Activated naive CD4-positive, alpha-beta T cell treated with Interleukin-2 at 50 U/mL for 16 hours (primary cell): Measurements from ENCODE around the gene SETBP1.

ENCODE experiments used
- DNase-seq: peaks from one replicate; pipeline ENCODE4 v3.0.0-alpha.2; 2020

SETBP1 gene

DNA sequence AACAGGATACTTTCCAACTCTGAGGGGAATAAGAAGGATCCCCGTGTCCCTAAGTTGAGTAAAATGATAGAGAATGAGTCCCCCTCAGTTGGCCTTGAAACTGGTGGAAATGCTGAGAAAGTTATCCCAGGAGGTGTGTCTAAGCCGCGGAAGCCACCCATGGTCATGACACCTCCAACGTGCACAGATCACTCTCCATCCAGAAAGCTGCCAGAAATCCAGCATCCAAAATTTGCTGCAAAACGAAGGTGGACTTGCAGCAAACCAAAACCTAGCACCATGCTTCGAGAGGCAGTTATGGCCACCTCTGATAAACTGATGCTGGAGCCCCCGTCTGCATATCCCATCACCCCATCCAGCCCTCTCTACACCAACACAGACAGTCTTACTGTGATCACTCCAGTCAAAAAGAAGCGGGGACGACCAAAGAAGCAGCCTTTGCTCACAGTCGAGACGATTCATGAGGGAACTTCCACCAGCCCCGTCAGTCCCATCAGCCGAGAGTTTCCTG is 270.1 kb downstream of the SETBP1 start:
- no peak for DNase-seq

DNA sequence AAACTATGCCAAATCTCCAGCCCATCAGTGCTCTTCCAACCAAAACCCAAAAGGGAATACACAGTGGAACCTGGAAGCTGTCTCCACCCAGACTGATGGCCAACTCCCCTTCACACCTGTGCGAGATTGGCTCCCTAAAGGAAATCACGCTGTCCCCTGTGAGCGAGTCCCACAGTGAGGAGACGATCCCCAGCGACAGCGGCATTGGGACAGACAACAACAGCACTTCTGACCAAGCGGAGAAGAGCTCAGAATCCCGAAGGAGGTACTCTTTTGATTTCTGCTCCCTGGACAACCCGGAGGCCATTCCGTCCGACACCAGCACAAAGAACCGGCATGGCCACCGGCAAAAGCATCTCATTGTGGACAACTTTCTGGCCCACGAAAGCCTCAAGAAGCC is 271.1 kb downstream of the SETBP1 start:
- no peak for DNase-seq

DNA sequence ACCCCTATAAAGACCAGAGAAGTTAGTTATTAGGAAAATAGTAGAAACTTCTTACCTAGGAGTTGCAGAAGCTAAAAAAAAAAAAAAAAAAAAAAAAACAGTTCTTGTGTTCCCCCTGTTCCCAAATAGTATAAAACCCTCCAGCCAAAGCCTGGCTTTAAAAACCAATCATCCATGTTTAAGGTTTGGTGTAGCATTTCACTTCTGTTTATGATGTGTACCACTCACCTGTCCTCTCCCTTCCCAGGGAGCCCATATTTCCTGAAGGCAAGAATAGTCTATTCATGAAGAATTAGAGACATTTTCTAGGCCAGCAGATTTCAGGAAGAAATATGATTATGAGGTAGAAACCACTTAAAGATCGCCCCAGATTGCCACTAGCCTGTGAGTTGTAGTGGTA is 273.6 kb downstream of the SETBP1 start:
- DNase-seq: no peak

DNA sequence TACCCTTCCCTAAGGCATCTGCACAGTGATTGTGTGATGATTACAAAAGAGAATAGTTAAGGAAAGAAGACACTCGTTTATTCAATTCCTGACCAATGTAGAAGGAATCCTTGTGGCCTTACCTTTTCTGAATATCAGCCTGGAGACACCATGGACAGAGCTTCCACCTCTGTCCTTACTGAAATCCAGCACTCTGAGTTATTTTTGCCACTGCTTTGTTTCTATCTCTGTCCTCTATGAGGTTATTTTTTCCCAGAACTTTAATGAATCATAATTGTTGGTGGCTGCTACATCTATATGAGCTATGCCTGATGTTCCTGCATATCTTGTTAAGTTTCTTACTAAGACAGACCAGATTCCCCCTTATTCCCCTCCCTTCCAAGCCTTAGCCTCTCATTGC is 275.1 kb downstream of the SETBP1 start:
- no peak for DNase-seq

DNA sequence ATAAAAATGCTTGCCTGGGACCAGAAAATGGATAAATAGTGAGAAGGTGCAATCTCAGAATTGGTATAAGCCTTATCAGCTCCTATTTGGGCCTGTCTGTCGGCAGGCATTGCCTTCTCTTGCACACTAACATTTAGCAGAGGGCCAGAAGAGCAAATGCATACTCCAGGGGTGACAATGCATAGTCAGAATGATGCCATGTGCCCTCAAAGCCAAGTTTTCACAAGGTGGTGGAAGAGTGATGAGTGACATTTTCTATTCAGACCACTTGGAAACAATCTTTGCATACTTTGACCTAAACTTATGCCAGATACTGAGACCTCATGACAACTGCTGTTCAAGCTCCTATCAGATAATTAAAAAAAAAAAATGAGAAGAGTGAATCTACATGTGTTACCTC is 276.3 kb downstream of the SETBP1 start:
- no peak for DNase-seq

DNA sequence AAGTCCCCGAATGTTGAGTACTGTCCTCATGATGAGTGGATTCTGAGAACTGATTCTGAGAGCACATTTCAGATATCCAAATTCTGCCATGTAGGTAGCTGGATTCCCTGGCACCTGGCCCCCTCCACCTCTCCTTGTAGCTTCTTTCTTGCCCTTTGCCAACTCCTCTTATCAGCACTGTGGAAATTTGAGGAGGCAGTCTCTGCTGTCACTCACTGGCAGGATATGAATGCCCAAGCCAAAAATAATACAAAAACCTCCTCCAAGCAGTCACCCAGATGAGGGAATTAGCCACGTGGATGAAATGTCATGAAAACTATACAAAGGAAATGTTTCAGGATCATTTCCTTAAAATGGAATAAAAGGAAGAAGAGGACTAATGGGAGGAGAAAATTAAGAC is 276.8 kb downstream of the SETBP1 start:
- no peak for DNase-seq

DNA sequence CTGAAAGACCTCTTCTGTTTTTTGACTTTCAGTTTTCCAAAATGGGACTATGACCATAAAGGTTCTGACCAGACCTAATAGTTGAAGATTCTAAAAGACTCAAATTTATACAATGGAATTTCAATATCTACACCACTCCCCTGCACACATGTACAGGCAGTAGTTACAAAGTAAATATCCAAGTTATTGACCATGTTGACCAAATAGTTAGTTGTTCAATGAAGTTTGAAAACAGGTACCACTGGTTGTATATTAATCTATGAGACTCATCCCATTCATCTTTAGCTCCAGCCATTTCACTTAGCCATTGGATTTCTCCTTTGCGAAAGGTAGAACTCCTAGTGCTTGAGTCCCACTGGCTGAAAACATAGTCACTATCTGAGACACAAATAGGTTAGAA is 277.4 kb downstream of the SETBP1 start:
- DNase-seq: no peak

DNA sequence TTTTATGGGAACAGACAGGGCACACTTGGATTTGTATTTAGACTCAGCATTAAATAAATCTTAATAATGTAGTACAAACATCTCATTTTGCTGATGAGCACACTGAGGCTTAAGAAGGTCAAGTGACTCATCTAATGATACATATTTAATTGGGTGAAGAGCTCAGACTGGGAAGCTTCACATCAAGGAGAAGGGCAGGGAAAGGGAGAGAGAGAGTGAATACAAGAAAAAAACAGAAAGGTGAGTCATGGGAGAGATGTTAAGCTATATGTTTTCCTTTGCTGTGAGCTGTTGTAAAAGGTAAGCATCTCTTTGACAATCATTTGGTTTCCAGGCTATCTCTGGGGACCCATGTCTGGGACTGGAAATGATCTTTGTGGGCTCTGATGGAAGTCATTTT is 277.8 kb downstream of the SETBP1 start:
- no peak for DNase-seq

DNA sequence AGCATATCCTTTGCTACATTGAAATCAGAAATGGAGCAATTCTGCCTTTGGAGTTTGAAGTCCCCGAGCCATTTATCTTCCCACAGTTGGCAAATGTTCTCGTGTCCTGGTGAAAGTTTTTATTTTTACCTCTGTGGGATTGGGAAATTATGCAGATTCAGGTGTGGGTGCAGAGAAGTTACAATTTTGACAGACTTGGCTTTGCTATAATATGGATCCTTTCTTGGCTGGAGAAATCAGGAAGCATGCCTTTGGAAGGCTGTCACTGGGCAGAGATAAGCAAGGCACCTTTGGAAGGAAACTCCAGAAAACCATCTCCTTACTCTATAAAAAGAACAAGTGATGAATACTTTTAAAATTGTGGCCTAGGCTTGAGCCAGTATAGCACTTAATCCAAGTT is 278.3 kb downstream of the SETBP1 start:
- no peak for DNase-seq

DNA sequence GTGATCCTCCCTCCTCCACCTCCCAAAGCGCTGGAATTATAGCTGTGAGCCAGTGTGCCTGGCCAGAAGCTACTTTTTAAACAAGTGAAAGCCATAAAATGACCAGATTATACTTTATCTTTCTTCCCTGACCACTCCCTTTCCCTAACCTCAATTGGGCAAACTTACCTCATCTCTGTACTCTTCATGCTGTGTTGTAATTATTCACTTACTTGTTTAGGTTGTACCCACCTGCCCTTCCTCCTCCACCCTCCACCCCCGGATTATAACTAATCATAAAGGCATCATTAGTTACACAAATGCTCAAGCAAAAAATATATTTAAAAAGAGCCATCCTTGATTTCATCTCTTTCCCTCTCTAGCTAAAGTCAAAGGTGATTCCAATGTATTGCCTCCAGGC is 279.9 kb downstream of the SETBP1 start:
- no peak for DNase-seq

DNA sequence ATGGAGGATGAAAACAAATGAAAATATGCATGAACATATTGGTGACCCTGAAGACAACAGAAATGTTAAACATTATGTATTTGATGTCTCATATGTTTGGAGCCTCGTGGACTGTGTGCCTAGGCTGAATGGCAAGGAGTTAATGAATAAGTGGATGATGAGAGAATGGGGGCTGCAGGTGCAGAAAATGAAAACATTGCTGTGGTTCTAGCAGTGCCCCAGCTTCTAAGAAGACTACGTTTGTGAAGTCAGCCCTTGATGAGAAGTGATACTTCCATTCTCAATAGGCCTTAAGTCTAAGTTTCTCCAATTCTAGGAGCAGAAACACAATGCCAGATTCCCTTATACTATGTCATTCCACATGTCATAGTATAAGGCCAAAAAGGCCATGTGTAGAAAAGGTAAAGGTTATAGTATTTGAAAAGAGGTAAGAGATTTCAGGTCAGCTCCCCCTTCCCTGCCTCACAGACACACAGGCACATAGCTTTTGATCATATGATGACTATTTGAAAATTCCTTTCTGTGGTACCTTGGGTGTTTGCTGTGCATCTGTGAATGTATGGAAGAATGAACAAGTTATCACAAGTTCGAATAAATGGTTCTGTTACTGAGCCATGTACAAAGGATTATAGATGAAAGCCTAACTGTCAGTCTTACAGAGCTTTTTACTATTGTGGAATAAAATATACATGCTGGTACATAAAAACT is 280.8 kb downstream of the SETBP1 start:
- DNase-seq: no peak

DNA sequence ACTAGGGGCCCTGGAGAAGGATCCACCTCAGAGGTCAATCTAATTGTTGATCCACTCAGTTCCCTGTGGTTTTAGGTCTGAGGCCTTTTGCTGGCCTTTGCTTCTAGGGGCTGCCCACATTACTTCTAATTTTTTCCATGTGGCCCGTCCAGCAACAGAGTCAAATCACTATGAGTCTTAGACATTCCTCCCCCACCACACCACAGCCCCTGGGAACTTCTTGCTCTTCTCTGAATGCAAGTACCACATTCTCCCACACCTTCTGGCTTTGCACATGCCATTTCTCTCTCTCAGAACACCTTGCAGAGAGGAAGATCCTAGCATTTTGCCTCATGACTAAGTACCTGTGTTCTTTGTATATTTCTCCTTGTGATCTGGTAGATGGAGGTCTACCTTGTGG is 286.9 kb downstream of the SETBP1 start:
- DNase-seq: no peak

DNA sequence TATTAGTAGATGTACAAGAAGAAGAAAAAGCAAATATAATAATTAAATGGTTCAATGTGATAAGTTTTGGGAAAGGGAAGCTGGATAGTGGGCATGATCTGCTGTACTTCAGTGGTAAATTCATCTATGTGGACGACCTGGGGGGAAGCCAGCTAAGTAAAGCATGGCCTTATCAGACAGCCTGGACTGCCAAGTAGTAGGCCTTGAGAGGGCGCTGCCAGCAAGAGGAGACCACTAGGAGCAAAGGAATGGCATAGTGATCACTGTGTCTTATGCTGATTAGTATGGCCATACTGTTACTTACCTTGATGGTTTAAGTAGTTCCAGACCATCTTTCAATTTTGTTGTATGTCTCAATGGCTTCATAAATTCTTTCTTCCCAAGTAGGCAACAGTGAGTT is 287.6 kb downstream of the SETBP1 start:
- no peak for DNase-seq

DNA sequence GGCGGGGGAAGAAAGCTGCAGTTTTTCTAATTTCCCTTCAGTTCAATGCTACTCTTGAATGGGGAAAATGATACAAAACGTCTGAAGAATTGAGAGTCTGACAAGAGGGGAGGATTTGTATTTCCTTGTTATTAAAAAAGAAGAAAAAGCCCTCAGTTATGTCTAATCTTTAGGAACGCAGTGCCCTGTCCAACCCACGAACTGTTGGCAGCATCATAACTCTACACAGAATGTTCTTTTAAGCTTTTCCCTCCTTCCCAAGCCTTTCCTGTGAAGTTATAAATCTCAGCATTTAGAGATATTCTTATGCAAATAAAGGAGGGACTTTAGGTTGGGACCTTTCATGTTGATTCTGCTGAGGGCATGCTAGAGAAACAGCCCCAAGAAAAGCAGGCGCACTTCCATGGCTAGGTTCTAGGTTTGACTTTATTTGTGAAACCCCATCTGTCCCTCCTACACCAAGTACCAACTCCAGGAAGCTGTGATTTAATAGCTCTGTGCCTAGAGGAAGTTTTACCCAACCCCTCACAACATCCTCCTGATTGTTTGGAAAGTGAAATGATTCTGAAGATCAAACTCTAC is 288.6 kb downstream of the SETBP1 start:
- no peak for DNase-seq

DNA sequence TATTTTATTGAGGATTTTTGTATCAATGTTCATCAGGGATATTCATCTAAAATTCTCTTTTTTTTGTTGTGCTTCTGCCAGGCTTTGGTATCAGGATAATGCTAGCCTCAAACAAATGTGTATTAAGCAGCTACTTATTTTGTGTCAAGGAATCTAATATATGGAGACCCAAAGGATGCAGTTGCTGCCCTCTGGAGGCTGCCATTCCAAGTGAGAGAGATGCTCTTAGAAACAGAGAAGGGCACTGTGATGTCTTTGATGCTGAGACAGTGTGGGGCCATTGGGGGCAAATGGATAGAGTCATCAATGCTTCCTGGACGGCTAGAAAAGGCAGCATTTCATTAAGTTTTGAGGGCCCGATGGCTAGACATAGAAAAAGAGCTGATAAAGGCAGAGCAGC is 292.6 kb downstream of the SETBP1 start:
- peak; percentile 7 for DNase-seq

DNA sequence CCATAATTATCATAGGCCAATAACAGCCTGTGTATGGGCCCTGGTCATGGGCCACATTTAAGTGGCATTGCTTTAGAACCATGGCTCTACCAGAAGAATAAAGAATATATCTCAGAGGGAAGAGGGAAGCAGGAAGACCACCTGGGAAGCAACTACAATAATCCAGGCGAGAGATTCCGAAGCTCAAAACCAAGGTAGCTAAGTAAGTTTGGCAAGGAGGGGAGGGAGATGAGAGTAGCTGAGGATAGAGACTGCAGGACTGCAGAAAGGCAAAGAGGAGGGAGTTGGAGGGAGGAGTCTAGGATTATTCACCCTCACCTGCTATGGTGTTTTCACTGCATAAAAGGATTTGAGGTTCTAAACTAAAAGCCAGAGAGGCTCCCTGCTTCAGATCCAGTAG is 293.5 kb downstream of the SETBP1 start:
- no peak for DNase-seq

DNA sequence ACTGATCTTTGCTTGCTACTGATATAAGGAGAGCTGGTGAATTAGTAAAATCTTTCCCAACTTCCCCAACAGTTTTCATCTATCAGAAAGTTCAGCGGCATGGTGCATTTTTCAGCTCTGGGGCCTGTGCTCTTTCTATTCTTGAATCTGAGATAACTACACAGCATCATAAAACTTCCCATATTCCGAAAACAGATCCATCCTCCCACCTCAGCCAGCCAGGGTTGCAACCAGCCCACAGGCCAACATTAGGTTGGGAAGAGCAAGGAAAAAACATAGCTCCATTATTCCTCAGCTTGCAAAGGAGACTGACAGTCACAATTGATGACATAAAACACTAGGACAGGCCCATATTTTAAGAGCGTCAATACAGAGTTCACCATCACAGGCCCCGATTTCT is 297.2 kb downstream of the SETBP1 start:
- DNase-seq: no peak

DNA sequence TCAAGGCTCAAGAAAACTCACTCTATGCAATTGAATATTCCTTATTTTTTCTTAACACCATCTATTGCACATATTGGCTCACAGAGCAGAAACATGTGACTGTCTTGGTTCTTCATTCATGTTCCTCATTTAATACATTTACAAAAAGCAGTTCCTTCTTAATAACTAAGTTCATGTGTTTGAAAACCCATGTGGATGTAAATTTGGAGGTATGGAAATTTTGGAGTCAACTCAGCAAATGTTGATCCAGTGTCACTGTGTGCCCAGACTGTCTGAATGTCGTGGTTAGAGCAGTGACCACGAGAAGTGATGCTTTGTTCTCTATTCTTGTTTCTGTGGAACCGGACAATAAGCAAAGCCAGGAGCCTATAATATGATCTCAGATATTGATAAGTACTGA is 299.1 kb downstream of the SETBP1 start:
- DNase-seq: no peak

DNA sequence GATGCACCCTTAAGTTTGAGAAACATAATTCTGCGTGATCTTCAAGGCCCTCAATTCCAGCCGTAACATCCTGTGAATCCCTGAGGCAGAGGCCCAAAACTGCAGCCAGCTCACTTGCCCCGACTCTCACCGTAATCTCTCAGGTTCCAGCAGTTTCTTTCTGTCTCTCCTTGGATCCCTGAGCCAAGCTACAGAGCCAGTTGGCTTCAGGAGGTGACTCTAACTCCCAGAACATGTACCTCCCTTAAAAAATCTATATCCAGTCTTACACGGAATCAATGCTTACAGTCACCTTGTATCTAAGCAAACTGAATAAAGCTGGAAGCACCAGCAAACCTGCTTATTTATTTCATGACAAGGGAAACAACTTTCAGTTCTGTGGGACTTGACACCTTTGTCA is 300.4 kb downstream of the SETBP1 start:
- no peak for DNase-seq

DNA sequence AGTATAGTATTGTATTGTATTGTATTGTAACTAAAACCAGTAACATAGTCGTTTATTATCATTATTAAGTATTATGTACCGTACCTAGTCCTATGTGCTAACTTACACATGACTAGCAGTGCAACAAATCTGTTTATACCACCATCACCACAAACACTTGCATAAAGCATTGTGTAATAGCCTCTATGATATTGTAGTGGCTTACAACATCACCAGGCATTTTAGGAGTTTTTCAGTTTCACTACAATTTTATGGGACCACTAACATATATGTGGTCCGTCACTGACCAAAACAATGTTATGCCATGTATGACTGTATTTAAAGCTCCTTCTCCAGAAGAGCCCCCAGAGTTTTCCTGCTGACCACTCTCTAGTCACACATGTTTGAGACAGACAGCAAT is 306.2 kb downstream of the SETBP1 start:
- DNase-seq: no peak

DNA sequence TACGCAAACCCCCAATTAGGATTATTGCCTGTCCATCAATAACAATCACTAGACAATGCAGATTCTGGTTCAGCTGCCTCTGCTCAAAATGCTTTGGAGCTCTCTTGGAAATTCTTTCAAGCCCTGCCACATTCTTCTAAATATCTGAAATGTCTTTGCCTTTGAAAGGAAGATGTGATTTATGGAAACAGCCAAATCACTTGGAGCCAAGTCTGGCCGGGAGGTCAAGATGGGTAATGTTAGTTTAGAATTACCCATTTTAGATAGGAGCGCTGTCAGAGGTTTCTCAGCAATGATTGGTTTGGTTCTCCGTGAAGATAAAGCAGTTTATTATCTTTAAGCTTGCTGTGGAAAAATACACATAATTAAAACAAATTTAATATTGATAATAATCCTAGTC is 306.7 kb downstream of the SETBP1 start:
- no peak for DNase-seq

DNA sequence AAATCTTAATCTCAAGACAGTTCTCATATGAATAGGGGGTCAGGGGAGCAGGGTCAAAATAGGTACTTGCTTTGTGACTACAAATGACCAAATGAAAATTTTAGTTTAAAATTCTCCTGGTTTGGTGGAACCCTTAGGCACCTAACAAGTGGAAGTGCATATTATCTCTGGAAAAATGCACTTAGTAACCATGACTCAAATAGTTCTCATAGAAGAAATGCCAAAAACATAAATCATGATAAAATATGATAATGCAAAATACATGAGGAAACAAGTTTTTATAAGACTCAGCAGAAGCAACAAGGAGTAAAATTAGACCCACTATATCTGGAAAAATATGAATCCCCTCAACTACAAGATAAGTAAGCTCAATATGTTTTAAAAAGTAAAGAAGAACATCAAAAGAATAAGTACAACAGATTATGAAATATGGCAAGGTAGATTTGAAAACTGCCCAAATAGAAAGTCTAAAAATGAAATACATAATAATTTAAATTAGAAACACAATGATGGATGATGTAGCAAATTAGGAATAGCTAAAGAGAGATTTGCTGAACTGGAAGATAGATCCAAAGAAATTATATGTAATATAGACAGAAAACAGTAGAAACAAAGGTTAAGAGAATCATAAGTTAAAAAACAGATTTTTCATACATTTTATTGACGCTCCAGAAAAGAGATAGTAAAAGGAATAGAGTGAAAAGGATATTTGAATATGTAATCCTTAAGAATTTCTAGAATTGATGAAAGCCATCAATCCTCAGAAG is 308.3 kb downstream of the SETBP1 start:
- no peak for DNase-seq

DNA sequence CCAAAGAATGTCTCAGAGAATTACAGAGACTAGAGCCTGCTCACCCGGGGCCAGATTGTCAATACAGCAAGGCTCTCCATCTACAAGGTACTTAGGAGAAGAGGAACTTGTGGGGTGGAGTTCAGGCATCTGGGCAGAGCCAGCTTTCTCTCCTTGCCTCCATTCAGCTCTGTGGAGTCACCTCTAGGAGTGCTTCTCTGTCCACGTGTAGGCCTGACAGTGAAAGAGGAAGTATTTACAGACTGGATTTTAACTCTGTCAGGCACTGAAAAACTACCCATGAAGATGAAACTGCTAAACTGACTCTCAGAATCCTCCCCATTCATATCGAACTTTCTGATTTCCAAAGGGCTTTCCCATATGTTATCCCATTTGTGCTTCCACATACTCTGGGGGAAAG is 315.6 kb downstream of the SETBP1 start:
- no peak for DNase-seq

DNA sequence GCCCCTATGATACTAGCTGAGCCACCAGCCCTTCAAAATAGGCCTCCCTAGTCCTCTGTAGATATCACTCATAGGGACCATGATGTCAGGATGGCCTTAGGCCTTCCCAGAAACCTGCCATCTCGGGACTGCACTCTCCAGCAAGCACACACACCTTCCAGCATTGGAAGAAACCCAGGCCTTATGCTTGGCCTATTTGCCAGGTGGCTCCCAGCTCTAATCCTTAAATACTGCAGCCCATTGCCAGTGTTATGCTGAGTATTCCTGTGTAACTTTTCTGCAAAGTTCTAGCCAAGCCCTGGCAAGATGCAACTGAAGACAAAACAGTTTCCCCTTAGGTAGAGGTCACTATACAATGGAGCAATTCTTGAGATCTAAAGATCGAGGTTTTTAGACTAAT is 316.5 kb downstream of the SETBP1 start:
- DNase-seq: no peak
